GM20000 (cell line): ENCODE data around the gene TACR2.

Source experiments
- DNase-seq: peaks from one replicate; pipeline ENCODE4 v3.0.0; 2012; ENCODE audit warnings: low spot score
- CTCF ChIP-seq: IDR thresholded peaks from 2 replicates; pipeline ENCODE4 v1.5.1; 2012; ENCODE audit warnings: mild to moderate bottlenecking, control low read depth; ENCODE audit errors: extremely low read depth, missing control alignments

Gene TACR2

GRCh38 chr10:69398466-69398865 is 18.3 kb downstream of the TACR2 start:
- no peak for TF ChIP-seq CTCF
- DNase-seq, result no peak

- TF ChIP-seq CTCF, result no peak
- DNase-seq, result no peak
These were observed 18.7 kb downstream of the TACR2 start for GRCh38 chr10:69397972-69398371.

- no peak for TF ChIP-seq CTCF
- DNase-seq, result no peak
These were observed 22.7 kb downstream of the TACR2 start for GRCh38 chr10:69394020-69394419.

GRCh38 chr10:69392481-69393000 is 24.2 kb downstream of the TACR2 start:
- peak; percentile 94 for TF ChIP-seq CTCF

GRCh38 chr10:69391158-69391557 is 25.6 kb downstream of the TACR2 start:
- no peak for TF ChIP-seq CTCF

More at GRCh38 chr10:69392481-69393000, 24.2 kb downstream of the TACR2 start:
- peak; percentile 88 for DNase-seq

GRCh38 chr10:69389827-69390490 is 26.8 kb downstream of the TACR2 start:
- no peak for DNase-seq
- TF ChIP-seq CTCF, result no peak

More at GRCh38 chr10:69391158-69391557, 25.6 kb downstream of the TACR2 start:
- no peak for DNase-seq

GRCh38 chr10:69388488-69388887 is 28.2 kb downstream of the TACR2 start:
- TF ChIP-seq CTCF, result no peak
- no peak for DNase-seq
